Chondrocyte (in vitro differentiated cells): ENCODE measurements around the gene GRIN1. TPM values are rescaled to one million over a fixed set of nuclear protein-coding genes. Genes with fewer than 3 reads are reported as not detected.
"Not testable (repeated sequence)": the region's sequence is repeated elsewhere in the genome, so short reads cannot be mapped to it uniquely, and the experiment has no call there.

ENCODE experiments used
- DNase-seq: peaks from one replicate; pipeline ENCODE4 v3.0.0; 2021; ENCODE audit warnings: mixed read lengths, low spot score
- H3K27ac Mint-ChIP-seq: one replicate; pipeline ENCODE4 v1.8.0; 2021; ENCODE audit warnings: mild to moderate bottlenecking, moderate library complexity, mixed read lengths; ENCODE audit not compliant: unreplicated experiment
- H3K27me3 Mint-ChIP-seq: 2 replicates; pipeline ENCODE4 v1.8.0; 2021; ENCODE audit warnings: low read depth, mixed read lengths
- H3K36me3 Mint-ChIP-seq: 2 replicates; pipeline ENCODE4 v1.8.0; 2021; ENCODE audit warnings: low read depth, mixed read lengths
- H3K4me1 Mint-ChIP-seq: 2 replicates; pipeline ENCODE4 v1.8.0; 2021; ENCODE audit warnings: low read depth, mild to moderate bottlenecking, mixed read lengths
- H3K4me3 Mint-ChIP-seq: one replicate; pipeline ENCODE4 v1.8.0; 2021; ENCODE audit warnings: mild to moderate bottlenecking, moderate library complexity, mixed read lengths; ENCODE audit not compliant: unreplicated experiment
- H3K9me3 Mint-ChIP-seq: 2 replicates; pipeline ENCODE4 v1.8.0; 2021; ENCODE audit warnings: low read depth, mixed read lengths
- CTCF ChIP-seq: fragments of 200-600 bp; sonication (generic); IDR thresholded peaks from 2 replicates; pipeline ENCODE4 v1.5.0; 2021; ENCODE audit warnings: antibody characterized with exemption, mild to moderate bottlenecking, moderate library complexity
- total RNA-seq: library from RNA; stranded (reverse); gene quantifications from 3 replicates; pipeline ENCODE4 v1.2.1, GENCODE V29; 2021

The GRIN1 gene
- total RNA-seq, 1 donor from 2014 or later = 0.07 TPM

- no peak overlapping the region for H3K4me3 Mint-ChIP-seq
- no peak for TF ChIP-seq CTCF
- H3K9me3 Mint-ChIP-seq = no peaks in the 10 kb centered on the region
- H3K27ac Mint-ChIP-seq = no peak overlapping the region
- H3K27me3 Mint-ChIP-seq = no peaks in the 10 kb centered on the region
- no peaks in the 10 kb centered on the region for H3K36me3 Mint-ChIP-seq
- peaks cover 3% of the 10 kb centered on the region for H3K4me1 Mint-ChIP-seq
- DNase-seq = no peak
Measured at GRCh38 chr9:137116728-137117127, 22.2 kb upstream of the GRIN1 start.

- Mint-ChIP-seq H3K9me3 (no peaks in the 10 kb centered on the region), H3K4me1 (peaks cover 7% of the 10 kb centered on the region), H3K4me3 (no peak overlapping the region), H3K27ac (no peak overlapping the region), H3K36me3 (no peaks in the 10 kb centered on the region), H3K27me3 (no peaks in the 10 kb centered on the region)
- no peak for TF ChIP-seq CTCF
- peak; percentile 83 for DNase-seq
Measured at GRCh38 chr9:137117269-137117731, 21.7 kb upstream of the GRIN1 start.

GRCh38 chr9:137118092-137118603 lies 20.8 kb upstream of the GRIN1 start:
- DNase-seq, H3K4me3 Mint-ChIP-seq, H3K27me3 Mint-ChIP-seq, H3K4me1 Mint-ChIP-seq, H3K27ac Mint-ChIP-seq, H3K36me3 Mint-ChIP-seq, H3K9me3 Mint-ChIP-seq: not testable (repeated sequence)

- not testable (repeated sequence) for H3K27ac Mint-ChIP-seq, H3K4me3 Mint-ChIP-seq, DNase-seq, H3K9me3 Mint-ChIP-seq, H3K4me1 Mint-ChIP-seq, H3K27me3 Mint-ChIP-seq, H3K36me3 Mint-ChIP-seq
Measured at GRCh38 chr9:137121927-137122795, 16.8 kb upstream of the GRIN1 start.

GRCh38 chr9:137122796-137123467 lies 16.0 kb upstream of the GRIN1 start:
- not testable (repeated sequence) for DNase-seq, H3K27ac Mint-ChIP-seq, H3K27me3 Mint-ChIP-seq, H3K9me3 Mint-ChIP-seq, H3K36me3 Mint-ChIP-seq, H3K4me3 Mint-ChIP-seq
- H3K4me1 Mint-ChIP-seq = peaks cover 17% of the 10 kb centered on the region

GRCh38 chr9:137123468-137123837 lies 15.5 kb upstream of the GRIN1 start:
- no peak for DNase-seq
- H3K27ac Mint-ChIP-seq = no peak overlapping the region
- peaks cover 23% of the 10 kb centered on the region for H3K4me1 Mint-ChIP-seq
- H3K9me3 Mint-ChIP-seq = no peaks in the 10 kb centered on the region
- no peak for TF ChIP-seq CTCF
- no peaks in the 10 kb centered on the region for H3K27me3 Mint-ChIP-seq
- no peaks in the 10 kb centered on the region for H3K36me3 Mint-ChIP-seq
- no peak overlapping the region for H3K4me3 Mint-ChIP-seq

- not testable (repeated sequence) for H3K36me3 Mint-ChIP-seq, DNase-seq, H3K4me3 Mint-ChIP-seq, H3K27ac Mint-ChIP-seq, H3K9me3 Mint-ChIP-seq, H3K27me3 Mint-ChIP-seq
- H3K4me1 Mint-ChIP-seq = peaks cover 28% of the 10 kb centered on the region
Measured at GRCh38 chr9:137123952-137124462, 14.9 kb upstream of the GRIN1 start.
